Measurements from ENCODE around the gene CALU. TPM values are rescaled to one million over a fixed set of nuclear protein-coding genes. Genes with fewer than 3 reads are reported as not detected.

Gene CALU
- total RNA-seq, 1 donor from 2014 or later: 280 TPM

DNA sequence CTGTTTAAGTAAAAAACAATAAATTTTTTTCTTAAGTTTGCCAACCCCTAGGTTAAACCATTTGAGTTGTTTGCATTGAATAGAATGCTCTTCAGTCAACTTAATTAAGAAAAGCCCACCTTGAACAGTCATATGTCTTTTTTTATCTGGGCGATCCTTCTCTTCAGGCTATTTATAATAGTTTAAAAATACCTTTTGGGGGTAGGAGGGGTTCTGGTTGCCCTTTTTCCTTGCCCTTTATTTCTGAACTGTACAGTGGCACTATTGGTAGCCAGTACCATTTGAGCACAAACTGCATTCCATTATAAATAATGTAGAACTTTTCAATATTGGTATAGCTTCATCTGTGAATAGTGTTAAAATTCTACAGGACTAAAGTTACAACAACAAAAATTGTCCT lies 13.1 kb downstream of the CALU start:
- Histone ChIP-seq H3K36me3 (ENCODE audit: control insufficient read depth, insufficient read depth, low read length) (peaks cover 14% of the 10 kb centered on the region), H3K27me3 (ENCODE audit: control insufficient read depth, insufficient read depth, low read length) (no peaks in the 10 kb centered on the region), H3K4me3 (ENCODE audit: low read depth, low read length) (no peak overlapping the region)
- no peak for DNase-seq (ENCODE audit: low read depth)
- no peak for FAIRE-seq
- TF ChIP-seq, protein P1, sequence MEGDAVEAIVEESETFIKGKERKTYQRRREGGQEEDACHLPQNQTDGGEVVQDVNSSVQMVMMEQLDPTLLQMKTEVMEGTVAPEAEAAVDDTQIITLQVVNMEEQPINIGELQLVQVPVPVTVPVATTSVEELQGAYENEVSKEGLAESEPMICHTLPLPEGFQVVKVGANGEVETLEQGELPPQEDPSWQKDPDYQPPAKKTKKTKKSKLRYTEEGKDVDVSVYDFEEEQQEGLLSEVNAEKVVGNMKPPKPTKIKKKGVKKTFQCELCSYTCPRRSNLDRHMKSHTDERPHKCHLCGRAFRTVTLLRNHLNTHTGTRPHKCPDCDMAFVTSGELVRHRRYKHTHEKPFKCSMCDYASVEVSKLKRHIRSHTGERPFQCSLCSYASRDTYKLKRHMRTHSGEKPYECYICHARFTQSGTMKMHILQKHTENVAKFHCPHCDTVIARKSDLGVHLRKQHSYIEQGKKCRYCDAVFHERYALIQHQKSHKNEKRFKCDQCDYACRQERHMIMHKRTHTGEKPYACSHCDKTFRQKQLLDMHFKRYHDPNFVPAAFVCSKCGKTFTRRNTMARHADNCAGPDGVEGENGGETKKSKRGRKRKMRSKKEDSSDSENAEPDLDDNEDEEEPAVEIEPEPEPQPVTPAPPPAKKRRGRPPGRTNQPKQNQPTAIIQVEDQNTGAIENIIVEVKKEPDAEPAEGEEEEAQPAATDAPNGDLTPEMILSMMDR (IDR thresholded peaks at IDR 0.05; ENCODE audit: insufficient read depth, low read length, severe bottlenecking): no peak

DNA sequence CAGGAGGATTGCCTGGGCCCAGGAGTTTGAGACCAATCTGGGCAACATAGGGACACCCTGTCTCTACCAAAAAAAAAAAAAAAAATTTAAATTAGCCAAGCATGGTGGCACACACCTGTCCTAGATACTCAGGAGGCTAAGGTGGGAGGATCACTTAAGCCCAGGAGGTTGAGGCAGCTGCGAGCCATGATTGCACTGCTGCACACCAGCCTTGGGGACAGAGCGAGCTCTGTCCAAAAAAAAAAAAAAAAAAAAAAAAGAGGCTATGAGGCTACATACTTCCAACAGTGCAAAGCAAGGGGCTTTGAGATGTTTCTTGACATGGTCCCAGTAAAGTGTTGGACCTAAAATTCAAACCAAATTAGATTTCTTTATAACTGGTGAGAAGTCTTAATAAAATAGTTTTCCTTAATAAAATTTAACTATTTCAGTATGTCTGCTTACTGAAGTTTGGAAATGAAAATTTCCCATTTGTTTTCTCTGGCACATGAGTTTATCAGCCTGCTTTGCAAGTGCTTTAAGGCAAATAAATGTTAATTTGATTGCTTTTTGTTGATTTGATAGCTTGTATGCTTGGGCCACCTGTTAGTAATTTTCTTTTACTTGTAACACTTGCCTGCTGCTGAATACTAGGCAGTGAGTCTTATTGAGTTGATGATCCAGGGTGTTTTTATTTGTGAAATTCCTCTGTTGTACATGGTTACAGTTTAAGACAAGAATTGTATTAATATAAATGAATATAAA lies 16.1 kb downstream of the CALU start:
- no peaks in the 10 kb centered on the region for H3K27me3 ChIP-seq (ENCODE audit: control insufficient read depth, insufficient read depth, low read length)
- H3K4me3 ChIP-seq (ENCODE audit: low read depth, low read length): no peak overlapping the region
- FAIRE-seq (no peak), DNase-seq (ENCODE audit: low read depth) (no peak)
- TF ChIP-seq, protein P1 (IDR thresholded peaks at IDR 0.05; ENCODE audit: insufficient read depth, low read length, severe bottlenecking): no peak
- H3K36me3 ChIP-seq (ENCODE audit: control insufficient read depth, insufficient read depth, low read length): peaks cover 15% of the 10 kb centered on the region

DNA sequence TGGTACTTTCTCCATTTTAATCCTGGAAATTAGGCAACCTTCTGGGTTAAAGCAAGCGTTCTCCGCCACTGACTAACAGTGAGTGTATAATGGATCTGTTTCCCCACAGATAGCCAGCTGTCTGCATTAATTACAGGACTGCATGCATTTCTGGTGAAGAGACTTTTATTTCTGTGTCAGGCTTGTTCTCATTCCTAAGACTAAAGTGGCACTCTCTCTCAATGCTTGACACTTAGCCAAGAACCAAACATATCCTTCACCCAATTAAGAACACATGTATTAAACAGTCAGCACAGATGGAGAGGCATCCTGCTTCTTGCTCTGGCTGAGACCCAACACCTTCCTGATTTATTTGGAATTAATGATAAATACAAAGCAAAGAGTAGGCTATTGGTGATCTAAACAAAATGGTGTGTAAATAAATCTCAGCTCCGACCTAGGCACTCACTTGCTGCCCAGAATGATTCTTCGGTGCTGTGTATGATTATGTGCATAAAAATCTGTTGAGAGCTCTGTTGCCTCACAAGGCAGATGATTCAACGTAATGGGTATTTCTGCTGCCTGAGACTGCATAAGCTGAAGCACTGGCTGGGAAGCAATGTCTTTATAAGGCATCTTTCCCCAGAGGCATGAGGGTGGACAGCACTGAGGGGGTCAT lies 16.8 kb downstream of the CALU start:
- TF ChIP-seq, protein P1 (IDR thresholded peaks at IDR 0.05; ENCODE audit: insufficient read depth, low read length, severe bottlenecking): no peak
- FAIRE-seq: no peak
- no peaks in the 10 kb centered on the region for H3K27me3 ChIP-seq (ENCODE audit: control insufficient read depth, insufficient read depth, low read length)
- peaks cover 15% of the 10 kb centered on the region for H3K36me3 ChIP-seq (ENCODE audit: control insufficient read depth, insufficient read depth, low read length)
- no peak for DNase-seq (ENCODE audit: low read depth)
- H3K4me3 ChIP-seq (ENCODE audit: low read depth, low read length): no peak overlapping the region

DNA sequence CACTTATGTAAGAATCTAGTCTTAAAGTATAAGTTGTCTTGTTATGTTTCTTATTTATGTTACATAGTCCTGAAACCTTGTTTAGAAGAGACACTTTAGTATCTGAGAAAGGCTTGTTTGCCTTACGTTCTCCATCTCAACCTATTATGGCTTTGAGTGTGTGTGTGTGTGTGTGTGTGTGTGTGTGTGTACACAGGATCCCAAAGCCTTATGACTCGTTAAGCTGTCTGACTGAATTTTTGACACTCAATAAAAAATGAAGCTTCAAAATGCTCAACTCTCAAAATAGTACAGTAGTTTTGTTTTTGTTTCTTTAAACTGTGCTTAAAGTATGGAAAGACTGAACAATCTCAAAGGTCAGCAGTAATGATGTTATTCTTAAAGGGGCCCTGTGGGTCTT lies 18.0 kb downstream of the CALU start:
- FAIRE-seq (no peak), DNase-seq (ENCODE audit: low read depth) (no peak)
- TF ChIP-seq, protein P1 (IDR thresholded peaks at IDR 0.05; ENCODE audit: insufficient read depth, low read length, severe bottlenecking): no peak
- Histone ChIP-seq H3K4me3 (ENCODE audit: low read depth, low read length) (no peak overlapping the region), H3K36me3 (ENCODE audit: control insufficient read depth, insufficient read depth, low read length) (peaks cover 13% of the 10 kb centered on the region), H3K27me3 (ENCODE audit: control insufficient read depth, insufficient read depth, low read length) (no peaks in the 10 kb centered on the region)

DNA sequence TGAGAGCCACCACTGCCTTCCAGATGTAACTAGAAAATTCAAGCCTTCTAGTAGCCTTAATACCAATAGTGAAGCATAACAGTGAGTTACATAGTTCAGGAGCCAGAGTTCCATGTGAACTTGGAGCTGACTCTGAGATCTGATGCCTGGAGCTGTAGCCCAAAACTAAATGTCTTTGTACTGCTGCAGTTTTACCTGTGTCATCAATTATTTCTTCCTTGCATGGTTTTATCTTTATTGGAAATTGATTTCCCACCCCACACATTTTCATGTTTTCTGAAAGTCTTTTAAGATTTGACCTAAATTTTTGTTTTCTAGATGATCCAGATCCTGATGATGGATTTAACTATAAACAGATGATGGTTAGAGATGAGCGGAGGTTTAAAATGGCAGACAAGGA lies 19.4 kb downstream of the CALU start:
- Histone ChIP-seq H3K27me3 (ENCODE audit: control insufficient read depth, insufficient read depth, low read length) (no peaks in the 10 kb centered on the region), H3K36me3 (ENCODE audit: control insufficient read depth, insufficient read depth, low read length) (peaks cover 13% of the 10 kb centered on the region), H3K4me3 (ENCODE audit: low read depth, low read length) (no peak overlapping the region)
- TF ChIP-seq, protein P1 (IDR thresholded peaks at IDR 0.05; ENCODE audit: insufficient read depth, low read length, severe bottlenecking): no peak
- DNase-seq (ENCODE audit: low read depth) (no peak), FAIRE-seq (no peak)

All from bronchial epithelial cell (primary cell).